Ascending aorta (tissue), 2 donors: ENCODE data around the gene ARPC4. TPM values are rescaled to one million over a fixed set of nuclear protein-coding genes. Genes with fewer than 3 reads are reported as not detected.

Experiments
- DNase-seq, 2 donors: peaks; one replicate each; pipeline ENCODE4 v3.0.0-alpha.2; 2019; ENCODE audit warnings: low spot score in 2 of 2
- H3K27ac ChIP-seq, 2 donors: fragments of 200-600 bp; sonication (generic); one replicate each; pipeline ENCODE4 v1.5.1; 2016 to 2017; ENCODE audit warnings: mild to moderate bottlenecking in 1 of 2
- H3K27me3 ChIP-seq: fragments of 200-600 bp; sonication (generic); one replicate; pipeline ENCODE4 v1.5.1; 2017
- H3K36me3 ChIP-seq, 2 donors: fragments of 200-600 bp; sonication (generic); one replicate each; pipeline ENCODE4 v1.5.1; 2016
- H3K4me1 ChIP-seq, 2 donors: fragments of 200-600 bp; sonication (generic); one replicate each; pipeline ENCODE4 v1.5.1; 2016 to 2017; ENCODE audit warnings: mild to moderate bottlenecking in 1 of 2
- H3K4me3 ChIP-seq, 2 donors: fragments of 200-600 bp; sonication (generic); one replicate each; pipeline ENCODE4 v1.5.1; 2016 to 2017; ENCODE audit warnings: mild to moderate bottlenecking in 1 of 2
- H3K9me3 ChIP-seq, 2 donors: fragments of 200-600 bp; sonication (generic); one replicate each; pipeline ENCODE4 v1.5.1; 2016
- CTCF ChIP-seq, 3 experiments: fragments of 200-600 bp in 2 of 3; fragments of 450-650 bp in 1 of 3; sonication (generic) in 2 of 3; IDR thresholded peaks; one replicate each; pipeline ENCODE4 v1.5.1; 2016 to 2019; ENCODE audit warnings: antibody characterized with exemption in 3 of 3, mild to moderate bottlenecking in 1 of 3, moderate library complexity in 1 of 3
- intact Hi-C: fragments of 100-400 bp; cut with DNase I; formaldehyde crosslinking; loops from one replicate; pipeline ENCODE4 v1.15.1; 2023
- total RNA-seq: library from RNA; depleted of rRNA; stranded (reverse); fragments of >200 nt; gene quantifications from one replicate; pipeline ENCODE4 v1.1.0, GENCODE V29; 2016

The ARPC4 gene
- total RNA-seq, 1 donor from 2014 or later = 160 TPM

GRCh38 chr3:9812870-9813483 is 20.1 kb downstream of the ARPC4 start:
- H3K4me1 ChIP-seq = peaks cover 5 to 10% of the 10 kb centered on the region in 2 donors
- no peaks in the 10 kb centered on the region for H3K9me3 ChIP-seq
- no peak for TF ChIP-seq CTCF (IDR thresholded peaks at IDR 0.05)
- no peaks in the 10 kb centered on the region for H3K27me3 ChIP-seq
- no peak overlapping the region for H3K4me3 ChIP-seq
- no peak overlapping the region for H3K27ac ChIP-seq
- no peak for DNase-seq
- peaks cover 2 to 8% of the 10 kb centered on the region in 2 donors for H3K36me3 ChIP-seq
- intact Hi-C loops = no loop called here

- intact Hi-C loops = no loop called here
- no peak for TF ChIP-seq CTCF (IDR thresholded peaks at IDR 0.05)
- Histone ChIP-seq H3K4me1 (peaks cover 0 to 4% of the 10 kb centered on the region in 2 donors), H3K27ac (no peak overlapping the region), H3K36me3 (peaks cover 9 to 16% of the 10 kb centered on the region in 2 donors), H3K27me3 (no peaks in the 10 kb centered on the region), H3K4me3 (no peak overlapping the region), H3K9me3 (no peaks in the 10 kb centered on the region)
- DNase-seq = no peak
These were observed 23.1 kb downstream of the ARPC4 start for GRCh38 chr3:9815986-9816385.

DNA sequence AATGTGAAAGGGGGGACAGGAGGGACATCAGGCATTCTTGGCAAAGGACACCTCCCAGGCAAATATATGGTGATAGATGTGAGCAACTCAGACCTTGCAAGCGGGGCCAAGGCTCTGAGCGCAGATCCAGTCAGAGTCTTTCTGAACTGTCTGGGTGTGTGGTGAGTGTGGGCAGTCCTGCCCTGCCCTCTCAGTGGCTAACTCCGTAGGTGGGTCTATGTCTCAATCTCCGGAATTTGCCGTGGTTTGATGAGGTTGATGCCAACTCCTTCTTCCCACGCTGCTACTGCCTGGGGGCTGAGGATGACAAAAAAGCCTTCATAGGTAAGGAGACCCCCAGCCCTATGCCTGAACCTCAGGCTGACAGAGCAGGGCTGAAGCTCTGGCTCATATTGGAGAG is 24.6 kb downstream of the ARPC4 start:
- Histone ChIP-seq H3K36me3 (peaks cover 9 to 16% of the 10 kb centered on the region in 2 donors), H3K9me3 (no peaks in the 10 kb centered on the region), H3K4me1 (no peaks in the 10 kb centered on the region), H3K27me3 (no peaks in the 10 kb centered on the region), H3K4me3 (no peak overlapping the region), H3K27ac (no peak overlapping the region)
- TF ChIP-seq CTCF (IDR thresholded peaks at IDR 0.05) = no peak
- intact Hi-C loops = no loop called here
- no peak for DNase-seq

- H3K4me3 ChIP-seq = no peak overlapping the region
- no peaks in the 10 kb centered on the region for H3K27me3 ChIP-seq
- intact Hi-C loops = no loop called here
- no peak for DNase-seq
- H3K4me1 ChIP-seq = no peaks in the 10 kb centered on the region
- no peak overlapping the region for H3K27ac ChIP-seq
- no peaks in the 10 kb centered on the region for H3K9me3 ChIP-seq
- H3K36me3 ChIP-seq = peaks cover 9 to 16% of the 10 kb centered on the region in 2 donors
- no peak for TF ChIP-seq CTCF (IDR thresholded peaks at IDR 0.05)
These were observed 25.9 kb downstream of the ARPC4 start for GRCh38 chr3:9818666-9819335.

DNA sequence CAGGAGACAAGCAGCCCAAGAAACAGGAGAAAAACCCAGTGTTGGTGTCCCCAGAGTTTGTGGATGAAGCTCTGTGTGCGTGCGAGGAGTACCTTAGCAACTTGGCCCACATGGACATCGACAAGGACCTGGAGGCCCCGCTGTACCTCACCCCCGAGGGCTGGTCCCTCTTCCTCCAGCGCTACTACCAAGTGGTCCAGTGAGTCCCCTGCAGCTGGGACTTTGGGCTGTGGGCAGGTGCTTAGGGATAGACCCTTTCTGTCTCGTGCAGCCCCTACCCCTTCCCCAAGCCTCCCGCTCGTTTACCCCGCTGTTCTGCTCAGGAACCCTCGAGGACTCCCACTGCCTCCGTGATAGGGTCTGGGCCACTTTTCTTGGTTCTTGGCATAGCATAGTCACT is 27.7 kb downstream of the ARPC4 start:
- Histone ChIP-seq H3K27ac (no peak overlapping the region), H3K4me1 (no peaks in the 10 kb centered on the region), H3K27me3 (no peaks in the 10 kb centered on the region), H3K9me3 (no peaks in the 10 kb centered on the region), H3K4me3 (no peak overlapping the region), H3K36me3 (peaks cover 9 to 16% of the 10 kb centered on the region in 2 donors)
- no peak for DNase-seq
- intact Hi-C loops = no loop called here
- no peak for TF ChIP-seq CTCF (IDR thresholded peaks at IDR 0.05)
